Measurements from ENCODE around the gene CCNE1.

- TF ChIP-seq CTCF (conservative IDR thresholded peaks at IDR 0.05; ENCODE audit: low read depth, low read length) (no peak), EZH2 (IDR thresholded peaks at IDR 0.05; ENCODE audit: borderline replicate concordance, low read depth, low read length, poor library complexity, severe bottlenecking) (no peak)
Observed at GRCh38 chr19:29850482-29850881, 38.7 kb downstream of the CCNE1 start.

Data from A673 (cell line).